Transverse colon (tissue), 4 donors: ENCODE measurements around the gene SLC35F2.

Experiments
- CTCF ChIP-seq, 5 experiments: fragments of 200-600 bp in 3 of 5; fragments of 450-650 bp in 2 of 5; sonication (generic) in 3 of 5; IDR thresholded peaks; 1 replicate in 2 of 5; 2 replicates in 3 of 5; pipeline ENCODE4 v1.5.1; 2016 to 2017; ENCODE audit warnings: antibody characterized with exemption in 5 of 5, inconsistent platforms in 3 of 5, mild to moderate bottlenecking in 2 of 5, moderate library complexity in 1 of 5
- EP300 ChIP-seq: sonication (generic); formaldehyde crosslinking; IDR thresholded peaks from one replicate; pipeline ENCODE4 v1.6.1; 2017; ENCODE audit warnings: antibody characterized with exemption, low read depth
- POLR2A ChIP-seq: fragments of 450-650 bp; IDR thresholded peaks from one replicate; pipeline ENCODE4 v1.6.1; 2016; ENCODE audit warnings: antibody characterized with exemption, mild to moderate bottlenecking, moderate library complexity
- POLR2AphosphoS5 ChIP-seq, 3 donors: sonication (generic); formaldehyde crosslinking; IDR thresholded peaks; one replicate each; pipeline ENCODE4 v1.6.1; 2016; ENCODE audit warnings: antibody characterized with exemption in 3 of 3

GRCh38 chr11:107858217-107859070, at the start of gene SLC35F2:
- no peak for TF ChIP-seq CTCF (IDR thresholded peaks at IDR 0.05)
- TF ChIP-seq POLR2A = peak; percentile 80
- no peak for TF ChIP-seq EP300
- TF ChIP-seq POLR2AphosphoS5 (IDR thresholded peaks at IDR 0.05) = peak; percentile 59 to 87 (median 60)
